Adipose tissue (tissue), 3 donors: ENCODE results near the gene CNGA3. TPM values are rescaled to one million over a fixed set of nuclear protein-coding genes. Genes with fewer than 3 reads are reported as not detected.

Source experiments
- H3K27ac ChIP-seq: one replicate; pipeline ENCODE4 v1.5.1; 2013; ENCODE audit warnings: low read depth, low read length
- WGBS, 3 donors: extraction: QIAGEN DNeasy Blood & Tissue Kit; methylation state at CpG; one replicate each; pipeline ENCODE4 v1.1.7; 2013; 5-methylcytosine and 5-hydroxymethylcytosine counted together
- polyA plus RNA-seq, 3 donors: library from polyadenylated mRNA; stranded (reverse); fragments of 200-250 nt; gene quantifications; one replicate each; pipeline ENCODE4 v1.2.3, GENCODE V29; 2013
- donor health status: healthy with polysubstance abuse.
- donor health status: Bipolar disorder and iron deficiency.
- donor health status: healthy.

CNGA3 gene
- polyA plus RNA-seq, 3 donors: 0.01 to 0.31 TPM; not detected in 1

GRCh38 chr2:98446850-98447249 is 100.6 kb downstream of the CNGA3 start:
- WGBS, 3 donors: 75 to 82% (median 79%) methylated on average over 6 of the region's 6 CpGs
- no peak overlapping the region for H3K27ac ChIP-seq

Other genes with a start within 250 kb of the CNGA3 start
- 1 to 10 TPM; 3.5 to 6.9 (median 4.9) TPM for gene INPP4A, start 98.4 kb downstream of the CNGA3 start, polyA plus RNA-seq